ENCODE data around the gene PLET1.

PLET1 gene

GRCh38 chr11:112271242-112271641 lies 10.6 kb upstream of the PLET1 start:
- Histone ChIP-seq H3K4me3 (ENCODE audit: low read depth in 1 of 2, low read length in 2 of 2) (no peak overlapping the region), H3K9ac (ENCODE audit: low read depth in 1 of 2, low read length in 2 of 2) (no peak overlapping the region), H3K9me3 (ENCODE audit: control insufficient read depth in 1 of 2, low read length in 2 of 2) (no peaks in the 10 kb centered on the region), H3K36me3 (ENCODE audit: control insufficient read depth in 1 of 2, insufficient read depth in 2 of 2, low read length in 2 of 2) (no peaks in the 10 kb centered on the region), H3K4me1 (ENCODE audit: control insufficient read depth in 1 of 2, insufficient read depth in 2 of 2, low read length in 2 of 2) (peaks cover 0 to 4% of the 10 kb centered on the region in 2 donors), H3K27ac (ENCODE audit: low read depth, low read length) (no peak overlapping the region), H3K27me3 (ENCODE audit: control insufficient read depth in 1 of 2, insufficient read depth in 2 of 2, low read length in 2 of 2) (no peaks in the 10 kb centered on the region)

GRCh38 chr11:112270551-112271180 lies 10.0 kb upstream of the PLET1 start:
- no peaks in the 10 kb centered on the region for H3K9me3 ChIP-seq (ENCODE audit: control insufficient read depth in 1 of 2, low read length in 2 of 2)
- H3K27ac ChIP-seq (ENCODE audit: low read depth, low read length) = no peak overlapping the region
- H3K4me1 ChIP-seq (ENCODE audit: control insufficient read depth in 1 of 2, insufficient read depth in 2 of 2, low read length in 2 of 2) = peaks cover 0 to 4% of the 10 kb centered on the region in 2 donors
- no peak overlapping the region for H3K4me3 ChIP-seq (ENCODE audit: low read depth in 1 of 2, low read length in 2 of 2)
- H3K9ac ChIP-seq (ENCODE audit: low read depth in 1 of 2, low read length in 2 of 2) = no peak overlapping the region
- H3K27me3 ChIP-seq (ENCODE audit: control insufficient read depth in 1 of 2, insufficient read depth in 2 of 2, low read length in 2 of 2) = no peaks in the 10 kb centered on the region
- no peaks in the 10 kb centered on the region for H3K36me3 ChIP-seq (ENCODE audit: control insufficient read depth in 1 of 2, insufficient read depth in 2 of 2, low read length in 2 of 2)

- Histone ChIP-seq H3K4me3 (ENCODE audit: low read depth in 1 of 2, low read length in 2 of 2) (no peak overlapping the region), H3K4me1 (ENCODE audit: control insufficient read depth in 1 of 2, insufficient read depth in 2 of 2, low read length in 2 of 2) (peaks cover 0 to 4% of the 10 kb centered on the region in 2 donors), H3K9ac (ENCODE audit: low read depth in 1 of 2, low read length in 2 of 2) (no peak overlapping the region), H3K9me3 (ENCODE audit: control insufficient read depth in 1 of 2, low read length in 2 of 2) (no peaks in the 10 kb centered on the region), H3K27me3 (ENCODE audit: control insufficient read depth in 1 of 2, insufficient read depth in 2 of 2, low read length in 2 of 2) (no peaks in the 10 kb centered on the region), H3K27ac (ENCODE audit: low read depth, low read length) (no peak overlapping the region), H3K36me3 (ENCODE audit: control insufficient read depth in 1 of 2, insufficient read depth in 2 of 2, low read length in 2 of 2) (no peaks in the 10 kb centered on the region)
Observed at GRCh38 chr11:112269139-112269538, 8.5 kb upstream of the PLET1 start.

- H3K27ac ChIP-seq (ENCODE audit: low read depth, low read length) = no peak overlapping the region
- no peaks in the 10 kb centered on the region for H3K36me3 ChIP-seq (ENCODE audit: control insufficient read depth in 1 of 2, insufficient read depth in 2 of 2, low read length in 2 of 2)
- no peaks in the 10 kb centered on the region for H3K27me3 ChIP-seq (ENCODE audit: control insufficient read depth in 1 of 2, insufficient read depth in 2 of 2, low read length in 2 of 2)
Observed at GRCh38 chr11:112268406-112268805, 7.7 kb upstream of the PLET1 start.

GRCh38 chr11:112267188-112267591 lies 6.5 kb upstream of the PLET1 start:
- no peaks in the 10 kb centered on the region for H3K36me3 ChIP-seq (ENCODE audit: control insufficient read depth in 1 of 2, insufficient read depth in 2 of 2, low read length in 2 of 2)

More at GRCh38 chr11:112268406-112268805, 7.7 kb upstream of the PLET1 start:
- Histone ChIP-seq H3K4me1 (ENCODE audit: control insufficient read depth in 1 of 2, insufficient read depth in 2 of 2, low read length in 2 of 2) (peaks cover 0 to 4% of the 10 kb centered on the region in 2 donors), H3K9me3 (ENCODE audit: control insufficient read depth in 1 of 2, low read length in 2 of 2) (no peaks in the 10 kb centered on the region), H3K4me3 (ENCODE audit: low read depth in 1 of 2, low read length in 2 of 2) (no peak overlapping the region), H3K9ac (ENCODE audit: low read depth in 1 of 2, low read length in 2 of 2) (no peak overlapping the region)

GRCh38 chr11:112266410-112266778 lies 5.7 kb upstream of the PLET1 start:
- Histone ChIP-seq H3K4me1 (ENCODE audit: control insufficient read depth in 1 of 2, insufficient read depth in 2 of 2, low read length in 2 of 2) (peaks cover 0 to 4% of the 10 kb centered on the region in 2 donors), H3K27ac (ENCODE audit: low read depth, low read length) (no peak overlapping the region)

More at GRCh38 chr11:112267188-112267591, 6.5 kb upstream of the PLET1 start:
- Histone ChIP-seq H3K27ac (ENCODE audit: low read depth, low read length) (no peak overlapping the region), H3K4me3 (ENCODE audit: low read depth in 1 of 2, low read length in 2 of 2) (no peak overlapping the region), H3K9me3 (ENCODE audit: control insufficient read depth in 1 of 2, low read length in 2 of 2) (no peaks in the 10 kb centered on the region), H3K4me1 (ENCODE audit: control insufficient read depth in 1 of 2, insufficient read depth in 2 of 2, low read length in 2 of 2) (peaks cover 0 to 4% of the 10 kb centered on the region in 2 donors), H3K9ac (ENCODE audit: low read depth in 1 of 2, low read length in 2 of 2) (no peak overlapping the region), H3K27me3 (ENCODE audit: control insufficient read depth in 1 of 2, insufficient read depth in 2 of 2, low read length in 2 of 2) (no peaks in the 10 kb centered on the region)

GRCh38 chr11:112265659-112266409 lies 5.2 kb upstream of the PLET1 start:
- Histone ChIP-seq H3K4me1 (ENCODE audit: control insufficient read depth in 1 of 2, insufficient read depth in 2 of 2, low read length in 2 of 2) (peaks cover 0 to 4% of the 10 kb centered on the region in 2 donors), H3K9me3 (ENCODE audit: control insufficient read depth in 1 of 2, low read length in 2 of 2) (no peaks in the 10 kb centered on the region), H3K9ac (ENCODE audit: low read depth in 1 of 2, low read length in 2 of 2) (no peak overlapping the region), H3K27ac (ENCODE audit: low read depth, low read length) (no peak overlapping the region), H3K36me3 (ENCODE audit: control insufficient read depth in 1 of 2, insufficient read depth in 2 of 2, low read length in 2 of 2) (no peaks in the 10 kb centered on the region), H3K4me3 (ENCODE audit: low read depth in 1 of 2, low read length in 2 of 2) (no peak overlapping the region), H3K27me3 (ENCODE audit: control insufficient read depth in 1 of 2, insufficient read depth in 2 of 2, low read length in 2 of 2) (no peaks in the 10 kb centered on the region)

More at GRCh38 chr11:112266410-112266778, 5.7 kb upstream of the PLET1 start:
- H3K9ac ChIP-seq (ENCODE audit: low read depth in 1 of 2, low read length in 2 of 2) = no peak overlapping the region
- no peaks in the 10 kb centered on the region for H3K27me3 ChIP-seq (ENCODE audit: control insufficient read depth in 1 of 2, insufficient read depth in 2 of 2, low read length in 2 of 2)
- no peaks in the 10 kb centered on the region for H3K36me3 ChIP-seq (ENCODE audit: control insufficient read depth in 1 of 2, insufficient read depth in 2 of 2, low read length in 2 of 2)
- H3K9me3 ChIP-seq (ENCODE audit: control insufficient read depth in 1 of 2, low read length in 2 of 2) = no peaks in the 10 kb centered on the region
- no peak overlapping the region for H3K4me3 ChIP-seq (ENCODE audit: low read depth in 1 of 2, low read length in 2 of 2)

GRCh38 chr11:112255067-112255720 lies 5.5 kb downstream of the PLET1 start:
- Histone ChIP-seq H3K4me3 (ENCODE audit: low read depth in 1 of 2, low read length in 2 of 2) (no peak overlapping the region), H3K27ac (ENCODE audit: low read depth, low read length) (no peak overlapping the region)

GRCh38 chr11:112253605-112254242 lies 6.9 kb downstream of the PLET1 start:
- Histone ChIP-seq H3K27ac (ENCODE audit: low read depth, low read length) (no peak overlapping the region), H3K9ac (ENCODE audit: low read depth in 1 of 2, low read length in 2 of 2) (no peak overlapping the region), H3K9me3 (ENCODE audit: control insufficient read depth in 1 of 2, low read length in 2 of 2) (no peaks in the 10 kb centered on the region), H3K4me3 (ENCODE audit: low read depth in 1 of 2, low read length in 2 of 2) (no peak overlapping the region), H3K4me1 (ENCODE audit: control insufficient read depth in 1 of 2, insufficient read depth in 2 of 2, low read length in 2 of 2) (no peaks in the 10 kb centered on the region), H3K36me3 (ENCODE audit: control insufficient read depth in 1 of 2, insufficient read depth in 2 of 2, low read length in 2 of 2) (no peaks in the 10 kb centered on the region), H3K27me3 (ENCODE audit: control insufficient read depth in 1 of 2, insufficient read depth in 2 of 2, low read length in 2 of 2) (no peaks in the 10 kb centered on the region)

More at GRCh38 chr11:112255067-112255720, 5.5 kb downstream of the PLET1 start:
- no peaks in the 10 kb centered on the region for H3K9me3 ChIP-seq (ENCODE audit: control insufficient read depth in 1 of 2, low read length in 2 of 2)
- H3K36me3 ChIP-seq (ENCODE audit: control insufficient read depth in 1 of 2, insufficient read depth in 2 of 2, low read length in 2 of 2) = no peaks in the 10 kb centered on the region
- no peaks in the 10 kb centered on the region for H3K4me1 ChIP-seq (ENCODE audit: control insufficient read depth in 1 of 2, insufficient read depth in 2 of 2, low read length in 2 of 2)
- no peaks in the 10 kb centered on the region for H3K27me3 ChIP-seq (ENCODE audit: control insufficient read depth in 1 of 2, insufficient read depth in 2 of 2, low read length in 2 of 2)
- no peak overlapping the region for H3K9ac ChIP-seq (ENCODE audit: low read depth in 1 of 2, low read length in 2 of 2)

All from duodenal mucosa (tissue), 2 donors.